ENCODE data around the gene C1orf35.

DNA sequence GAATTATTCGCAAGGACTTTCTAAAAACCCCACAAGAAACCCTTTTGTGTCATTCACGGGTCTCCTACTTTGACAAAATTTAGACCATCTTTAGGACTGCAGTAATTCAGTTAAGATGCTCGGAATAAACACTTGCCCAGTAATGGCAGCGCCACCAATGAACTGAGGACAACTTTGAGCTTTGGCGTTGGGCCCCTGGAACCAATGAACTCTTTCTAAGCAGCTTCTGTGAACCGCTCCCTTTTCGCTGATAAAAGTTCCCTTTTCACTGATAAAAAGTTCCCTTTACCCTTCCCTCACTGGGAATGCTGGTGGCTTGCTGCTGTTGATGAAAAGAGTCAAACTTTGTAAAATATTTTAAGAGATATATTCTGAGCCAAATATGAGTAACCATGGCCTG lies 7.4 kb upstream of the C1orf35 start:
- TF ChIP-seq, protein P1, sequence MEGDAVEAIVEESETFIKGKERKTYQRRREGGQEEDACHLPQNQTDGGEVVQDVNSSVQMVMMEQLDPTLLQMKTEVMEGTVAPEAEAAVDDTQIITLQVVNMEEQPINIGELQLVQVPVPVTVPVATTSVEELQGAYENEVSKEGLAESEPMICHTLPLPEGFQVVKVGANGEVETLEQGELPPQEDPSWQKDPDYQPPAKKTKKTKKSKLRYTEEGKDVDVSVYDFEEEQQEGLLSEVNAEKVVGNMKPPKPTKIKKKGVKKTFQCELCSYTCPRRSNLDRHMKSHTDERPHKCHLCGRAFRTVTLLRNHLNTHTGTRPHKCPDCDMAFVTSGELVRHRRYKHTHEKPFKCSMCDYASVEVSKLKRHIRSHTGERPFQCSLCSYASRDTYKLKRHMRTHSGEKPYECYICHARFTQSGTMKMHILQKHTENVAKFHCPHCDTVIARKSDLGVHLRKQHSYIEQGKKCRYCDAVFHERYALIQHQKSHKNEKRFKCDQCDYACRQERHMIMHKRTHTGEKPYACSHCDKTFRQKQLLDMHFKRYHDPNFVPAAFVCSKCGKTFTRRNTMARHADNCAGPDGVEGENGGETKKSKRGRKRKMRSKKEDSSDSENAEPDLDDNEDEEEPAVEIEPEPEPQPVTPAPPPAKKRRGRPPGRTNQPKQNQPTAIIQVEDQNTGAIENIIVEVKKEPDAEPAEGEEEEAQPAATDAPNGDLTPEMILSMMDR (IDR thresholded peaks at IDR 0.05), result no peak
- TF ChIP-seq SIN3A (IDR thresholded peaks at IDR 0.05; ENCODE audit: borderline replicate concordance, insufficient read depth, low read depth, low read length) (no peak), POLR2AphosphoS5 (IDR thresholded peaks at IDR 0.05; ENCODE audit: low read depth, low read length) (no peak)
